HG03469 (cell line): ENCODE results near the gene PAQR5.
"Not testable (repeated sequence)": the region's sequence is repeated elsewhere in the genome, so short reads cannot be mapped to it uniquely, and the experiment has no call there.

Experiments
- ATAC-seq: cut with Tn5 transposase; IDR thresholded peaks from one replicate; pipeline ENCODE4 v1.9.1; 2021; ENCODE audit warnings: mild to moderate bottlenecking, moderate library complexity, moderate number of reproducible peaks; ENCODE audit not compliant: unreplicated experiment

Gene PAQR5

GRCh38 chr15:69298697-69299441 lies at the start of gene PAQR5:
PAQR5 (plus strand) TSS chr15:69298912; CDS start chr15:69360081, 61,169 bp downstream.
- no peak for ATAC-seq

- ATAC-seq, result no peak
Measured at GRCh38 chr15:69253156-69253555, 45.6 kb upstream of the PAQR5 start.

GRCh38 chr15:69265347-69265955 lies 33.3 kb upstream of the PAQR5 start:
- ATAC-seq, result no peak

- no peak for ATAC-seq
Measured at GRCh38 chr15:69271217-69271616, 27.5 kb upstream of the PAQR5 start.

GRCh38 chr15:69272139-69272538 lies 26.6 kb upstream of the PAQR5 start:
- no peak for ATAC-seq

- ATAC-seq, result no peak
Measured at GRCh38 chr15:69272891-69273290, 25.8 kb upstream of the PAQR5 start.

GRCh38 chr15:69275074-69275670 lies 23.5 kb upstream of the PAQR5 start:
- no peak for ATAC-seq

- no peak for ATAC-seq
Measured at GRCh38 chr15:69275933-69276560, 22.7 kb upstream of the PAQR5 start.

GRCh38 chr15:69277316-69277715 lies 21.4 kb upstream of the PAQR5 start:
- no peak for ATAC-seq

- ATAC-seq, result no peak
Measured at GRCh38 chr15:69279636-69280035, 19.1 kb upstream of the PAQR5 start.

- no peak for ATAC-seq
Measured at GRCh38 chr15:69280783-69281182, 17.9 kb upstream of the PAQR5 start.

- ATAC-seq, result no peak
Measured at GRCh38 chr15:69282104-69282743, 16.5 kb upstream of the PAQR5 start.

GRCh38 chr15:69285834-69286233 lies 12.9 kb upstream of the PAQR5 start:
- no peak for ATAC-seq

- no peak for ATAC-seq
Measured at GRCh38 chr15:69288011-69288410, 10.7 kb upstream of the PAQR5 start.

GRCh38 chr15:69288531-69289341 lies 10.0 kb upstream of the PAQR5 start:
- no peak for ATAC-seq

GRCh38 chr15:69289342-69290146 lies 9.2 kb upstream of the PAQR5 start:
- no peak for ATAC-seq

GRCh38 chr15:69290346-69291164 lies 8.2 kb upstream of the PAQR5 start:
- ATAC-seq, result no peak

- ATAC-seq, result not testable (repeated sequence)
Measured at GRCh38 chr15:69291651-69292050, 7.1 kb upstream of the PAQR5 start.
